Activated T-helper 1 cell treated with anti-CD3 and anti-CD28 coated beads, Interleukin-2, amount 50 U/mL, for 16 hours (primary cell): ENCODE results near the gene FBXW11.
A peak's percentile ranks its signal among the peaks of the same experiment; 100 is the strongest.

Experiments
- DNase-seq, 2 donors: peaks; one replicate each; pipeline ENCODE4 v3.0.0-alpha.2; 2020; ENCODE audit warnings: low read depth in 1 of 2, low spot score in 1 of 2

The FBXW11 gene

GRCh38 chr5:172006321-172007174 lies at the start of gene FBXW11:
Gene FBXW11, minus strand, starts transcription at chr5:172006638. Its CDS starts 136 bp downstream, at chr5:172006502.
- peak; percentile 86 to 91 for DNase-seq

- DNase-seq, result no peak
Measured at GRCh38 chr5:172055996-172056395, 49.6 kb upstream of the FBXW11 start.

- DNase-seq, result no peak
Measured at GRCh38 chr5:172055421-172055820, 49.0 kb upstream of the FBXW11 start.

GRCh38 chr5:172054611-172055153 lies 48.2 kb upstream of the FBXW11 start:
- DNase-seq, result no peak

GRCh38 chr5:172052450-172053236 lies 46.2 kb upstream of the FBXW11 start:
- DNase-seq, result no peak

GRCh38 chr5:172051643-172052339 lies 45.4 kb upstream of the FBXW11 start:
- no peak for DNase-seq

- DNase-seq, result no peak
Measured at GRCh38 chr5:172050080-172050479, 43.6 kb upstream of the FBXW11 start.

GRCh38 chr5:172049226-172049796 lies 42.9 kb upstream of the FBXW11 start:
- DNase-seq, result no peak

GRCh38 chr5:172048539-172049101 lies 42.2 kb upstream of the FBXW11 start:
- no peak for DNase-seq

- no peak for DNase-seq
Measured at GRCh38 chr5:172048170-172048422, 41.7 kb upstream of the FBXW11 start.

GRCh38 chr5:172046593-172046992 lies 40.2 kb upstream of the FBXW11 start:
- DNase-seq, result no peak

- DNase-seq, result no peak
Measured at GRCh38 chr5:172045315-172045632, 38.8 kb upstream of the FBXW11 start.

- DNase-seq, result no peak
Measured at GRCh38 chr5:172044631-172045314, 38.3 kb upstream of the FBXW11 start.

GRCh38 chr5:172043865-172044264 lies 37.4 kb upstream of the FBXW11 start:
- no peak for DNase-seq

GRCh38 chr5:172042183-172042582 lies 35.7 kb upstream of the FBXW11 start:
- no peak for DNase-seq

GRCh38 chr5:172038167-172038566 lies 31.7 kb upstream of the FBXW11 start:
- no peak for DNase-seq

GRCh38 chr5:172035049-172035448 lies 28.6 kb upstream of the FBXW11 start:
- DNase-seq, result no peak

GRCh38 chr5:172031894-172032461 lies 25.5 kb upstream of the FBXW11 start:
- no peak for DNase-seq

- no peak for DNase-seq
Measured at GRCh38 chr5:172029876-172030275, 23.4 kb upstream of the FBXW11 start.

GRCh38 chr5:172028167-172028566 lies 21.7 kb upstream of the FBXW11 start:
- no peak for DNase-seq
